Measurements from ENCODE around the gene TYMP.

The TYMP gene

GRCh38 chr22:50482107-50483074 is 47.4 kb downstream of the TYMP start:
- DNase-seq: no peak

- no peak for DNase-seq
These were observed 48.2 kb downstream of the TYMP start, which contains the start of gene ADM2 for GRCh38 chr22:50481440-50482106. ADM2 (plus strand) TSS chr22:50481543; CDS start chr22:50481848, 305 bp downstream.

DNA sequence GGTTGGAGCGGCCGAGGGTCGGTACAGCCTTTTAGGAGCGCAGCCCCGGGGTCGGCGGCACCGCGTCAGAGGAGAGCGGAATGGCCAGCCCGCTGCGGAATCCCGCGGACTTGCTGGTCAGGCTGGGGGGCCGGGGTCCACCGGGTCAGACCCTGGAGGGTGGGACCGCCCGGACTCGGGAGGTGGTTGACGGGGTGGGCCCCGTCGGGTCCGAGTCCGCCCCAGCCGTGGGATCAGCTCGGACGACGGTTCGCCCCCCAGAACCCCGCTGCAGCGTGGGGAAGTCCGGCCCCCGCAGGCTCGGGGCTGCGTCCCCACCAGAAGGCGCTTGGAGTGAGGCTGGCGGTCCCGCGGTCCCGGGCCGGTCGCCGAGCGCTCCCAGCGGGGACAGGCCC is 48.8 kb downstream of the TYMP start:
- DNase-seq: no peak

- no peak for DNase-seq
These were observed 50.1 kb downstream of the TYMP start for GRCh38 chr22:50479721-50480120.

GRCh38 chr22:50477923-50478322 is 51.9 kb downstream of the TYMP start:
- no peak for DNase-seq

GRCh38 chr22:50476868-50477267 is 52.9 kb downstream of the TYMP start:
- DNase-seq: no peak

Measured in midbrain (tissue), 1 donor.